GM18499 (cell line): ENCODE results near the gene PARD3B.

Experiments used
- ATAC-seq: cut with Tn5 transposase; IDR thresholded peaks from one replicate; pipeline ENCODE4 v1.9.1; 2021; ENCODE audit warnings: moderate number of reproducible peaks; ENCODE audit not compliant: insufficient read depth, unreplicated experiment

Gene PARD3B

GRCh38 chr2:205401511-205401910, 856.2 kb downstream of the PARD3B start:
- no peak for ATAC-seq

DNA sequence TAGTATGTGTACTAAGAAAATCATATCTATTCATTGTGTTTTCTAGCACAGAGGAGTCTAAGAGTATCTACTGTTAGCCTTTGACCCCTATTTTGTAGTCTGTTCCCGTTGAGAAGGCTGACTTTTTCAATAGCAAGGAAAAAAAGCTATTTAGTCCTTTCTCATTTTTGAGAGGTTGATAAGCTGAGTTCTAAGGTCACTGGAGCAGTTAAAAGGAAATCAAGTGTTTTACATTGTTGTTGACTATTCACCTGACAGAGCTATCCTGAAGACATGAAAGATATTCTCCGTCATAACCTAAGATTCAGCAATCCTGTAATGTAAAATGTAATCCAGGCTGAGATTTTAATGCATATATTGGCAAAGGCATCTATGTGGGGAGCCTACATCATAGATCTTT, 856.7 kb downstream of the PARD3B start:
- no peak for ATAC-seq

DNA sequence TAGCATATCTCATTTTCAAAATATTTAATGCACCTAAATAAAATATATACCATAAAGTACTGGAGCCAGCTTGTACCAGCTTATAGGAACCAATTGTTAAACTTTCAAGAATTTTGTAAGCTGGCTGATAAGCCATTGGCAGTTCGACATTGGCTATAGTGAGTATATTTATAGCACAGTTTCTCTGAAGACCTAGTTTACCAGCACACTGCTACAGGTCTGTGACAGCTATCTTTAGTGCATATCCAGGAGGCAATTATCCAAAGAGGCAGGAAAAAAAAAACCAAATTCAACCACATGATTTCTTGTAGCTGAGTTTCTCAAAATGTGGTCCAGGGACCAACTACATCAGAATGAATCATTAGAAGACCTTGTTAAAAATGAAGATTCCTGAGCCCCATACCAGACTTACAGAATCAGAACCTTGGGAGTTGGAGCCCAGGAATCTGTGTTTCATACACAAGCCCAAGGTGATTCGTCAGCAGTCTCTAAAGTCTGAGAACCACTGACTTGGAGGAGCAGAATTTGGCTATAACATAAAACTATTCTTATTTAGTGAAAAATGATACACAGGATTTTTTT, 858.1 kb downstream of the PARD3B start:
- no peak for ATAC-seq

GRCh38 chr2:205405194-205405593, 859.9 kb downstream of the PARD3B start:
- no peak for ATAC-seq

DNA sequence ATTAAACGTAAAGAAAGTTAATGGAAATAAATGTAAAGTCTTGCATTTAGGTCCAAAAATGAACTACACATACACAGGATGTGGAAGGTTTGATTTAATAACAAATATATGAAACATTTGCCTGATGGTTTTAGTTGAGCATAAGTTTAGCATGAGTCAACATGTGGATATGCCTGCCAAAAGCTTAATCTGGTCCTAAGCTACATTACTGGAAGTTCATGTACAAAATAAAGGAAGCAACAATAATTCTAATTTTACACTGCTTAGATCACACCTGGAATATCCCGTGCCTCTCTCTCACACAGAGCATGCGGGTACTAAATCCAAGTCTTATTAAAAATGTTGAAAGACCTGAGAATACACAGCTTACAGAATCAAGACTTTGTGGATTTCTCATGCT, 860.5 kb downstream of the PARD3B start:
- ATAC-seq = no peak

DNA sequence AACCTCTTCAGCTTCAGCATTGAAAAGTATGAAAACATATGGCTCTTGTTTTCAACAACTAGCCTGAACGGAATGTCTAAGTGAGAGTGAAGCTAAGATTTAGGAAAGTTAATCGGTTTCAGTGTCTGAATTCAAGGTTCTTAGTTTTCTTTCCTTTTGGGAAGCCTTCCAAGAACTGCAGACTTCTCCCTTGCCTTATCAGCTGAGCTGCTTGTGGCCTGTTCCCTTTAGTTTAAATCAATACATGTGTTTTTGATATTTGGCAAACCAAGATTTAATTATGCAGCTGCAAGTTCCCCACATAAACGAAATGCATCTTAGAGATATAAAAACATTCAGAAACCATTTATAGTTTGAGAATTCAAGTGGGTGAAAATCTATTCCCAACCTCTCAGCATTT, 862.7 kb downstream of the PARD3B start:
- no peak for ATAC-seq

DNA sequence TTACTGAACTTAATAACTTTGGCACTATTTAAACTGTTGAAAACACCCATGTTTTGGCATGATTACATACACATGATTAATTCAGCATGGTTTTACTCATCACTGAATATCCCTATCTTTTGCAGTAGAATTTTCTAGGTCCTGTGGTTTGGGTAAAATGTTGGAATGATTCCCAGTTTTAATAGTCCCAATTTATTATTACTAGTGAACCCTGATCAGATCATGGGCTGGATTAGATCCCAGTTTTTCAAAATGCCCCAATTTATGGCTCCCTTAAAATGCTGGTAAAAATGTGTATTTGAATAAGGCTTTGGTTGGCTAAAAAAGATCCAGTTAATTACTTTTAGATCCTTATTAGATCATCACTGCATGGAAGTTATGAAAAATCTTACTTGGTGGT, 863.4 kb downstream of the PARD3B start:
- no peak for ATAC-seq

DNA sequence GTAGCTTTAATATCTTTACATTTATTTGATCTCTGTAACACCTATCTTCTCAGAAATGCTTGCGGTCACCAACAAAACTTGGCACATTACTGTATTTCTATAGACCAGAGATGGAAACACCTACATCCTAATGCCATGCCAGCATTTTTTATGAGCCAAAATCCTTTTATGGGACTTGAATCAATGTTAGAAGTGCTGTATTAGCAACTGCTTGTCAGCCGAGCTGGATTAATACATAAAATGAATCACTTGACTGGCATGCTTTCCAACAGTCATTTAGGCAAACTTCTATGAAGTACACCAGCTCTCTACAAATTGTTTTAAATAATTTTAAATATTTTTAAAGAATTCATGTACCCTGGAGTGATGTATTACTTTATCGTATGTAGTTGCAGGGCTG, 864.1 kb downstream of the PARD3B start:
- no peak for ATAC-seq

GRCh38 chr2:205411558-205411957, 866.3 kb downstream of the PARD3B start:
- no peak for ATAC-seq

DNA sequence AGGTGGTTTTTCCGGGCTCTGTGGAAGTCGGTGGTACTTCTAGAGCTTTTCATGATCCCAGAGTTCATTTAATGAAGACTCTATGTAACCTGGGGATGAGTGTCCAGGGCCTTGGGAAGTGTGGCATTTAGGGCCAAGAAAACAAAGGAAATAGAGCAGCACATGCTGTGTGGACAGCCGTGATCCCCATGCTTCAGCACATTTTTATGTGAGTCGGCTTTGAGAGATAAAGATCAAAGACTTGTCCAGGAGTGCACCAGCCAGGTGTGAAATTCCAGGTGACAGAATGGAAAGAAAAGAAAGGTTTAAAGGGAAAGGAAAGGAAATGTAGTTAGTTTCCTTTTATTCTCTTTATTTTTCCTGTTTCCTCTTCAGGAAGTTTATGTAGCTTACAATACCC, 879.1 kb downstream of the PARD3B start:
- ATAC-seq = no peak

DNA sequence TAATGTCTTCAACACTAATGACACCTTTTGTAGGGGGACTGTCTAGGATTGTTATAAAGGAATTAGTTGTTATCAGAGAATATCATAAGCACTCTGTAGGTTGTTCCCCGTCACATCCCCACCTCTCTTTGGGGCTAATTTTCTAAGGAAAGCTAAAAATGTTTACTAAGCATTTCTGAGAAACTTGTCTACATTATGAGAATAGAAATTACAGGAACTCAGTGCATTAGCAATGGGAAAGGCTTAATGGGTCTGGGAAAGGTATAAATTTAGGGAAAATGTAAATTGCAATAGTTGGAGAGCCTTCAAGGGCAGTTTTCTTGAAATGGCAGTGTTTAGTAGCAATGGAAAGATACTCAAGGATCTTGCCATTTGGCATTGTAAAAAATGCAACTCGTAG, 879.8 kb downstream of the PARD3B start:
- no peak for ATAC-seq

GRCh38 chr2:205427112-205427511, 881.8 kb downstream of the PARD3B start:
- ATAC-seq = no peak

DNA sequence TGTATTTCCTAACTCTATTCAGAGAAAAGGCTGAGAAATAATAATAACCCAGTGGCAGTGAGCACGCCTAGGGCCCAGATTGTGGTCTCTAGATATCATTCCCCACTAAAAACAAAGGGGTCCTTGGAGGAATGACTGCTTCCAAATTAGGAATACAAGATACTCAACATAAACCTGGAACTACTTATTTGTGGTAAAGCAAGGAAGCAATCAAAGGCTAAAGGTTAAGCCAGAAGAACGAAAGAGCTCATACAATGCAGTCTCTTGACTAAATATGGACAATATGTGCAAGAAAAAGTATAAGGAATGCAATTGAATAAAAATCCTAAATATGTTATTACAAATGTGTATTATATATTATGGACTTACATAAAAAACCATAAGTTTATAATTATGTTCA, 883.5 kb downstream of the PARD3B start:
- no peak for ATAC-seq

GRCh38 chr2:205435970-205436369, 890.7 kb downstream of the PARD3B start:
- ATAC-seq = no peak

GRCh38 chr2:205438241-205438640, 893.0 kb downstream of the PARD3B start:
- no peak for ATAC-seq

GRCh38 chr2:205439621-205440020, 894.3 kb downstream of the PARD3B start:
- ATAC-seq = no peak

GRCh38 chr2:205441524-205441923, 896.2 kb downstream of the PARD3B start:
- no peak for ATAC-seq

GRCh38 chr2:205448189-205448588, 902.9 kb downstream of the PARD3B start:
- no peak for ATAC-seq

DNA sequence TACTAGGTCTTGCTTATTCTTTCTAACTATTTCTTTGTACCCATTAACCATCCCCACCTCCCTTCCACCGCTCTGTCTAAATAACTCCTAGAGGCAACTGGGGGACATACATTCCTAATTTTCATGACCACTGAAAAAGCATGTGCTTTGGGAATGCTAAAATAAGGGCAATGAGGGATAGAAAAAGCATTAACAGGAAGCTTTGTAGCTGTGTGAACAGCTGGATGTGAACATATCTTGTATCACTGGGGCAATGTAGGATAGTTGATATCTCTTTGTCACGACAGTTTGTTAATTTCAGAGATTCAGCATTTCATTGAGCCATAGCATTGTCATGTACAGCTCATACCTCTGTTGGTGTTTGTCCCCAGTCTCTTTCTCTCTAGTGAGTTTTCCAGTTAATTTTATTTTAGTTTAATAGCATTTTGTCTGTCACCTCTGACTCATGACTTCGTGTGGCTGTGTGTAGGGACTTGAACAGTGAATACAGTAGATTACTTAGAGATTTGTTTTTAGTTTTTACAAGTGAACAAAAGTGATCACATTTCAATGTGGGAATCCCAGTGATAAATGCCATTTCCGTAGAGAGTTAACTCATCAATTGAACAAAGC, 906.7 kb downstream of the PARD3B start:
- no peak for ATAC-seq

DNA sequence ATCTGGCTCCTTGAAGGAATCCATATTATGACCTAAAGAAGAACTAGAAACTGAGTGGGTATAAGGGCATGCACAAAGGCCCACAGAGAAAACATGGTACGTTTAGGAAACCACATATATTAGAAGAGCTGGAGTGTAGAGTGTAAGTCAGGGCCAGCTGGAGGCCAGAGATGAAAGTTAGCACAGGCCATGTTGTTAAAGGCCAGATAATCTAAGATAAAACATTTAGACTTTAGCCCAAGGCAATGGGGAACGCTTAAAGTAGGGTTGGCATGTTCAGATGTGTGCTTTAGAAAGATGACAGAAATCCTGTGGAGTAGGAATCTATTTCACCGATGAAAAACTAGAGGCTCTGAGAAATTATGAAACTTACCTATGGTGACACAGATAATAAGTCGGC, 907.9 kb downstream of the PARD3B start:
- ATAC-seq = no peak

DNA sequence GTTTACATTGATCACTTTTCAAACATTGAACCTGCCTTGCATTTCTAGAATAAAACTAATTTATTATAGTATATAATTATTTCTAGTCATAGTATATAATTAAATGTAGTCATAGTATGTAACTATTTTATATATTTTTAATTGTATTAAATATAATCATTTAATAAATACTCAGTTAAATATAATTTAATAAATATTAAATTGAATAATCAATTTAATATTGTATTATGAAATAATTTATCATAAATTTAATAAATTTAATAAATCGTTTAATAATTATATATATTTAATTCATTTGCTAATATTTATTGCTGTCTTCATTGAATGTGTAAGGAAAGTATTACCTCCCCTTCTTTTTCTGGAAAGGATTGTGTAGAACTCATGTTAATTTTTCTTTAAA, 911.4 kb downstream of the PARD3B start:
- no peak for ATAC-seq

DNA sequence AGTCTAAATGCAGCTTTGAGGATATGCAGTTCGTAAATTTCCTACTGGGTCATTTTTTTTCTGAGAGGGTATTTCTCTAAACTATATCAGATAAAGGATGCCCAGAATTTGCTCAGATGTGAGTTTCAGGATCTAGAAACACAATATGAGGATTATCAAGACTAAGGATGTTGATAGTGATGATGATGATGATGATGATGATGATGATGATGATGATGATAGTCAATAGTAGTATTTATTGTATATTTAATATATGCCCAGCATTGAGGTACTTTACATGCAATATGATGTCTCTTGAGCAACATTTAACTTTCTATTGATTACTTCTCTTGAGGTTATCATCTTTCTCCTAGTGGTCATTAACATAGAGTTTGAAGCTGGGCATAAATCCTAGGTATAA, 914.9 kb downstream of the PARD3B start:
- ATAC-seq = no peak

DNA sequence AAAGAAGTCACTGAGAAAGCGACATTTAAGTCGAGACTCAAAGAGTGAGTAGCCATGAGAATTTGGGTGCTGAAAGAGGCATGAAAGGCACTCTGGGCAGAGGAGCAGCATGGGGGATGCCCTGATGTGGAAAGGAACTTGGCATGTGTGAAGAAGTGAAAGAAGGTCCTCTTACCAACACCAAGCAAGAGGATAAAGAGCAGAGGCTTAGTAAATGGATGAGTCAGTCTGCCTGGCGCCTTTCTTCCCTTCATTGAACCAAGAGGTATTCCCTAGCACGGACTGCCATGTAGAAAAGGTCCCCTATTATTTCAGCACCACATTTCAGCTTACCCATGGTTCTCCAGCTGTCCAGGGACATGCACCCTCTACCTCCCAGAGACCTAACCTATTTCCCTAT, 915.9 kb downstream of the PARD3B start:
- no peak for ATAC-seq
